ENCODE results near the gene SOCS4.
"Not testable (repeated sequence)": the region's sequence is repeated elsewhere in the genome, so short reads cannot be mapped to it uniquely, and the experiment has no call there.

SOCS4 gene

DNA sequence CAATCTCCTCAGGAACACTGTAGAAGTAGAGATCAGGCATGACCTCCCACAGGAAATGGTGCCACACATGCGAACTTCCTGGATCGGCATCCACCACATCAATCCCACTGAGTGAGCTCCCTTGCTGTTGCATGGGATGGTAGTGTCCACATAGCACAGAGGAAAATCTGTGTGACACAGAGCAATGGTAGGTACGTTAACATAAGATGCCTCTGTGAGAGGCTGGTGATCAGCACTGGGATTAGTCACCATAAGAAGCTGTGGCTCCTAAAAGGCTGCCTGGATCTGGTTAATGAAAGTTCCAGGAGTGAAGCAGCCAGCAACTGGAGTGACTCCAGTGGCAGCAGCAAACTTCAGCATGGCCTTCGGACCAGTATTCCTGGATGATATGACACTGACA lies 22.0 kb upstream of the SOCS4 start:
- Histone ChIP-seq H3K4me1 (no peaks in the 10 kb centered on the region), H3K36me3 (peaks cover 0 to 7% (median 0%) of the 10 kb centered on the region in 3 donors), H3K27me3 (no peaks in the 10 kb centered on the region), H3K4me3 (no peak overlapping the region), H3K27ac (no peak overlapping the region), H3K9me3 (no peaks in the 10 kb centered on the region)
- no peak for DNase-seq
- no peak for TF ChIP-seq CTCF (IDR thresholded peaks at IDR 0.05)
- intact Hi-C loops (cut with DNase I; ENCODE audit: low total_unique reads), result no loop called here

GRCh38 chr14:55015006-55015405 lies 12.0 kb upstream of the SOCS4 start:
- no peak for TF ChIP-seq CTCF (IDR thresholded peaks at IDR 0.05)
- intact Hi-C loops (cut with DNase I; ENCODE audit: low total_unique reads), result no loop called here
- Histone ChIP-seq H3K9me3 (no peaks in the 10 kb centered on the region), H3K36me3 (no peaks in the 10 kb centered on the region), H3K4me3 (no peak overlapping the region), H3K4me1 (no peaks in the 10 kb centered on the region), H3K27me3 (no peaks in the 10 kb centered on the region), H3K27ac (no peak overlapping the region)
- DNase-seq, result no peak

DNA sequence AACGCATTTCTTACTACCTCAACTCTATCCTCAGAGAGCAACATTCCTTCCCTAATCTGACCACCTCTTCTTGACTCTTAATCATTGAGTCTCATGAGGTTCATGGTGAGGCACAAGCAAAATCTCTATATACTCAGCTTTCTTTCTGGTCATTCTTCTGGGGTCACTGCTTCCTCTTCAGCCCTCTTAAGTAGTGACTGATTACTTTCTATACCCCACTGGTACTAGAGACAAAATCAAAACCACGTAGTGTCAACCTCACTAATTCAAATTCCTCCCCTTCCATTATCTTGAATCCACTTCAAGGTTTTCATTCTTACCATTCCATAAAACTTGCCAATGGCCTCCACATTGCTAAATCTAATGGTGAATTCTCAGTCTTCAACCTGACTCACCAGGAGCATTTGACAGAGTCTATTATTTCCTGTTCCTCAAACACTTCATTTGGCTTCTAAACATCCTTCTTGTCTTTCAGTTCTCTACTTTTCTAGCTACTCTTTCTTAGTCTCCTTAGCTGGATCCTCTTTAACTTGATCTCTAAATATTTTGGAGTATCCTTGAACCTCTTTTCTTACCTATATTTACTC lies 7.0 kb upstream of the SOCS4 start:
- Histone ChIP-seq H3K9me3 (no peaks in the 10 kb centered on the region), H3K27me3 (no peaks in the 10 kb centered on the region), H3K4me1 (no peaks in the 10 kb centered on the region), H3K4me3 (no peak overlapping the region), H3K36me3 (no peaks in the 10 kb centered on the region), H3K27ac (no peak overlapping the region)
- intact Hi-C loops (cut with DNase I; ENCODE audit: low total_unique reads), result no loop called here
- DNase-seq, result no peak
- no peak for TF ChIP-seq CTCF (IDR thresholded peaks at IDR 0.05)

DNA sequence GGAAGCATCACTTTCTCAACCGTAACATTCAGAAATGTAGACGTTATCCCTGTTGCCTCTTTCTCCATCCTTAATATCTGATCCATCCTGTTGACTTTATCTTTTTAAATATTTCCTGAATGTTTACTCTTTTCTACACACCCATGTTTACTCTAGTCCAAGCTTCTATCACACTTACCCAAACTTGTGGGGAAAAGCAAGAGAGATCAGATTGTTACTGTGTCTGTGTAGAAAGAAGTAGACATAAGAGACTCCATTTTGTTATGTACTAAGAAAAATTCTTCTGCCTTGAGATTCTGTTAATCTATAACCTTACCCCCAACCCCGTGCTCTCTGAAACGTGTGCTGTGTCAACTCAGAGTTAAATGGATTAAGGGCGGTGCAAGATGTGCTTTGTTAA lies 2.7 kb upstream of the SOCS4 start:
- H3K36me3 ChIP-seq; H3K9me3 ChIP-seq; H3K27me3 ChIP-seq; intact Hi-C loops (cut with DNase I; ENCODE audit: low total_unique reads); DNase-seq; H3K4me3 ChIP-seq; H3K27ac ChIP-seq: not testable (repeated sequence)
- H3K4me1 ChIP-seq, result peaks cover 0 to 26% (median 16%) of the 10 kb centered on the region in 4 donors

DNA sequence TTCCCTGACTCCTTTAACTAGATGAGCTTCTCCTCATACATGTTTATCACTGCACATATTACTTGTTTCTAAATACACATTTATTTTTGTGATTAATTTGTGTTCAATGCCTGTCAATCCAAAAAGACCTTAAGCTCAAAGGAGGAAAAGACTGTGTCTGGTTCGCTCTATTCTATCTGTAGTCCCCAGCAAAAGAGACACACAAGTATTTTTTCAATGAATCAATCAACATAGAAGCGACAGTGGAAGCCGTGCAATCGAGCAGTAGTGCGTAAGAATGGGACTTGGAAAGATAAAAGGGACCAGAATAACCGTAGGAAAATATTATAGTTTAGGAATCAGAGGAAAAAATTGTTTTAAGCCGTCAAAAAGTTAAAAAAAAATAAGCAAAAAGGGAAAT lies 1.1 kb upstream of the SOCS4 start:
- Histone ChIP-seq H3K9me3 (no peaks in the 10 kb centered on the region), H3K27me3 (no peaks in the 10 kb centered on the region), H3K27ac (peak overlapping the region in 1 of 2 donors; percentile 83), H3K4me3 (peak overlapping the region; percentile 83 to 84), H3K36me3 (no peaks in the 10 kb centered on the region), H3K4me1 (peaks cover 0 to 33% (median 18%) of the 10 kb centered on the region in 4 donors)
- no peak for DNase-seq
- TF ChIP-seq CTCF (IDR thresholded peaks at IDR 0.05), result no peak
- intact Hi-C loops (cut with DNase I; ENCODE audit: low total_unique reads), result no loop called here

GRCh38 chr14:55026441-55026792 lies 619 bp upstream of the SOCS4 start:
- H3K4me3 ChIP-seq, result peak overlapping the region; percentile 83 to 84
- H3K27ac ChIP-seq, result peak overlapping the region; percentile 77 to 83
- no peak for DNase-seq
- TF ChIP-seq CTCF (IDR thresholded peaks at IDR 0.05), result no peak
- H3K9me3 ChIP-seq, result no peaks in the 10 kb centered on the region
- H3K27me3 ChIP-seq, result no peaks in the 10 kb centered on the region
- no peaks in the 10 kb centered on the region for H3K36me3 ChIP-seq
- peaks cover 0 to 33% (median 18%) of the 10 kb centered on the region in 4 donors for H3K4me1 ChIP-seq
- intact Hi-C loops (cut with DNase I; ENCODE audit: low total_unique reads), result no loop called here

All from tibial artery (tissue), 4 donors.